Glutamatergic neuron (in vitro differentiated cells): ENCODE measurements around the gene HMCN1. TPM values are rescaled to one million over a fixed set of nuclear protein-coding genes. Genes with fewer than 3 reads are reported as not detected.

ENCODE experiments used
- DNase-seq: peaks from one replicate; pipeline ENCODE4 v3.0.0; 2022
- H3K27ac Mint-ChIP-seq: one replicate; pipeline ENCODE4 v1.8.0; 2020; ENCODE audit warnings: mild to moderate bottlenecking, mixed read lengths, inconsistent platforms; ENCODE audit not compliant: unreplicated experiment
- H3K27me3 Mint-ChIP-seq: one replicate; pipeline ENCODE4 v1.8.0; 2020; ENCODE audit warnings: mild to moderate bottlenecking, moderate library complexity, mixed read lengths, inconsistent platforms; ENCODE audit not compliant: unreplicated experiment
- H3K36me3 Mint-ChIP-seq: one replicate; pipeline ENCODE4 v1.8.0; 2020; ENCODE audit warnings: mild to moderate bottlenecking, mixed read lengths, inconsistent platforms; ENCODE audit not compliant: unreplicated experiment
- H3K4me1 Mint-ChIP-seq: one replicate; pipeline ENCODE4 v1.8.0; 2020; ENCODE audit warnings: mild to moderate bottlenecking, low read depth, mixed read lengths, inconsistent platforms; ENCODE audit not compliant: unreplicated experiment
- H3K4me3 Mint-ChIP-seq: one replicate; pipeline ENCODE4 v1.8.0; 2020; ENCODE audit warnings: mild to moderate bottlenecking, mixed read lengths, inconsistent platforms; ENCODE audit not compliant: unreplicated experiment
- H3K9me3 Mint-ChIP-seq: one replicate; pipeline ENCODE4 v1.8.0; 2020; ENCODE audit warnings: mild to moderate bottlenecking, moderate library complexity, mixed read lengths, inconsistent platforms; ENCODE audit not compliant: unreplicated experiment
- total RNA-seq: library from RNA; stranded (reverse); fragmentation: NEBNext Ultra II Directional; extraction: Animal tissue kit (Norgen Biotek cat#: 25700); gene quantifications from one replicate; pipeline ENCODE4 v1.2.1, GENCODE V29; 2021; ENCODE audit not compliant: unreplicated experiment
- TF ChIP-seq, protein P1 (sequence below): fragments of 200-600 bp; sonication (generic); IDR thresholded peaks from one replicate; pipeline ENCODE4 v1.5.0; 2021; ENCODE audit not compliant: partially characterized antibody, unreplicated experiment

Gene HMCN1
- total RNA-seq, 1 donor from 2014 or later = 0.93 TPM

DNA sequence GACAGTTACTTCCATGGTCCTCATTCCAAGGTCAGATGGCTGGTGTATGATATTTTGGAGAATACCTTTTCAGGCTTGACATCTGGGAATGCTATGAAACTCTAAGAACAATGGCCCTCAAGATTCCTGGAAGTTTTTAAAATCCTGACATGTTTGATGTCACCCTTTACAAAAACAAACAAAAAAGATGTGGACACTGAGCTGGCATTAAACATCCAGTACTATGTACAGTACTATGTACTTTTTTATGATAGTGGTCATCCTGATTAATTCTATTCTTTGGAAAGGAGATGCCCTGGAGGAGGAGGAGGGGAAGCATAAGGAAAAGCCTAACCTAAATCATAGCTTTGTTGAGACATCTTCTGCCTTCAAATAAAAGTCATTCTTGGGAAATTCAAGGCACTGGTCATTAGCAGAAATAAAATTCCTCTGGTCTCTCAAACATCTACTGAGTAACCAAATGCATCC, 235.4 kb downstream of the HMCN1 start:
- no peak overlapping the region for H3K4me3 Mint-ChIP-seq
- H3K27me3 Mint-ChIP-seq = no peaks in the 10 kb centered on the region
- peaks cover 1% of the 10 kb centered on the region for H3K4me1 Mint-ChIP-seq
- DNase-seq = no peak
- no peaks in the 10 kb centered on the region for H3K9me3 Mint-ChIP-seq
- TF ChIP-seq, protein P1, sequence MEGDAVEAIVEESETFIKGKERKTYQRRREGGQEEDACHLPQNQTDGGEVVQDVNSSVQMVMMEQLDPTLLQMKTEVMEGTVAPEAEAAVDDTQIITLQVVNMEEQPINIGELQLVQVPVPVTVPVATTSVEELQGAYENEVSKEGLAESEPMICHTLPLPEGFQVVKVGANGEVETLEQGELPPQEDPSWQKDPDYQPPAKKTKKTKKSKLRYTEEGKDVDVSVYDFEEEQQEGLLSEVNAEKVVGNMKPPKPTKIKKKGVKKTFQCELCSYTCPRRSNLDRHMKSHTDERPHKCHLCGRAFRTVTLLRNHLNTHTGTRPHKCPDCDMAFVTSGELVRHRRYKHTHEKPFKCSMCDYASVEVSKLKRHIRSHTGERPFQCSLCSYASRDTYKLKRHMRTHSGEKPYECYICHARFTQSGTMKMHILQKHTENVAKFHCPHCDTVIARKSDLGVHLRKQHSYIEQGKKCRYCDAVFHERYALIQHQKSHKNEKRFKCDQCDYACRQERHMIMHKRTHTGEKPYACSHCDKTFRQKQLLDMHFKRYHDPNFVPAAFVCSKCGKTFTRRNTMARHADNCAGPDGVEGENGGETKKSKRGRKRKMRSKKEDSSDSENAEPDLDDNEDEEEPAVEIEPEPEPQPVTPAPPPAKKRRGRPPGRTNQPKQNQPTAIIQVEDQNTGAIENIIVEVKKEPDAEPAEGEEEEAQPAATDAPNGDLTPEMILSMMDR = no peak
- H3K36me3 Mint-ChIP-seq = no peaks in the 10 kb centered on the region
- no peak overlapping the region for H3K27ac Mint-ChIP-seq

DNA sequence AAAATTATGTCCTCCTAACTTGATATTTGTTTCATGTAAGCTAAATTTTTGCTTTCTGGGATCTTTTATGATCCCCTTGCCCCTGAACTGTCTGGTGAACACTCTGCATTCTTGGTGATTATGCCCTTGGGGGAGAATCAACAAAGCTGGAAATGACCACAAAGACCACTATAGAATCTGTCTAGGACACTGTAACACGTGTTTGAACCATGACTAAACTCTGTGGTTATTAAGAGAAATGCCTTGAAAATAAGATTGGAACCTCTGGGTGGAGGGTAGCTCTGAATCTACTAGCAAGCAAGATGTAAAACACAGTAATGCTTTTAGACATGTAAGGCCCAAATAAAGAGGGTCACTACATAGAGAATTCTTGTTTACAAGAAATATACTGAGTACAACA, 237.5 kb downstream of the HMCN1 start:
- Mint-ChIP-seq H3K27ac (no peak overlapping the region), H3K4me3 (no peak overlapping the region), H3K4me1 (peaks cover 10% of the 10 kb centered on the region), H3K36me3 (no peaks in the 10 kb centered on the region), H3K9me3 (no peaks in the 10 kb centered on the region), H3K27me3 (no peaks in the 10 kb centered on the region)
- no peak for DNase-seq
- TF ChIP-seq, protein P1 = no peak

DNA sequence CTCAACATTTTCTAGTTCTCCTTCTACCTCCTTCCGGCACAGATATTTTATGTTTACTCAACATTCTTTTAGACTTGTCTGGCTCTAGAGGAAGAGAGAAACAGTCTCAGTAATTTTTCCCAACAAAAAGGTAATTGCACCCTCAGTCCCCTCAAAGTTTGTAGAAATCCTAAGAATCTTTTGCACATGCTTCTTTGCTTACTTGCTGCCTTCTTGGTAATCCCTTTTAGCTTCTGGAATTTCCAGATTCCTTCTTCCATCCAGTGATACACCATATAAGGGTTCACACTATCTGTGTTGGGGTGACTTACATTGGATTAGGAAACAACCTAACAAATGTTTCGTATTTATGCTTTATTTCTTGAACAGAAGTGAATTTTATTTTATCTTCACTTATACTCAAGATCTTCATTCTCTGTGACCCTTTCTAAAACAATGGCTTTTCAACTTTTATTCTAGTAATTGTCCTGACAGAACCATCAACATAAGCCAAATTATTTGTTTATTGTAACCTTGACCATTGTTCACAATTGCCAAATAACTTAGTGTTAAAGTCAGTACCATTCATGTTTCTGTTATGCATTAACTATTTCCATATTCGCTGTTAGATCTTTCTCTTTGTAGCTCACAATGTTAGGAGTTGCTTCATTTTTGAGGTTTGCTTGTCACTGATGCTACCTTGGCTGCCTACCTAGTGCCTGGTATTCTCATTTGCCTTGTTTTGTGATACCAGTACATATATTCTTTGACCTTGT, 238.1 kb downstream of the HMCN1 start:
- Mint-ChIP-seq H3K36me3 (no peaks in the 10 kb centered on the region), H3K27me3 (no peaks in the 10 kb centered on the region), H3K4me3 (no peak overlapping the region), H3K4me1 (peaks cover 10% of the 10 kb centered on the region), H3K9me3 (no peaks in the 10 kb centered on the region), H3K27ac (no peak overlapping the region)
- DNase-seq = no peak
- TF ChIP-seq, protein P1 = no peak

DNA sequence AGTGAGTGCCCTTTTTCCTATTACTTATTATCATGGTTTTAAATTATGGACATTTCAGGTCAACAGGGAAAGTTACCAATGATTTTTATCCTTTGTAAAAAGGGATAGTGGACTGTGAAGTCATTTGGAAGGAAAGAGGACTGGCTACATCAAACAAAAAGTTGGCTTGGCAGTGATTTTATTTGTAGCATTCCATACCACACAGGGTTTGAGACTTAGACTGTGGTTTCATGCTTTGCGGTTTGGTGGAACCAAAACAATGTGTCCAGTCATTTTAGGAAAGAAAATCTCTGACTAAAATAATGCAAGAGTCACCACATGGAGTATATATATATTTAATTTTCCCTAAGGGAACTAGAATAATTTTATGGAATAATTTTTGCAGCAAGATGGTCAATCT, 239.5 kb downstream of the HMCN1 start:
- DNase-seq = no peak
- H3K27ac Mint-ChIP-seq = no peak overlapping the region
- H3K9me3 Mint-ChIP-seq = no peaks in the 10 kb centered on the region
- TF ChIP-seq, protein P1 = no peak
- H3K27me3 Mint-ChIP-seq = no peaks in the 10 kb centered on the region
- H3K4me3 Mint-ChIP-seq = no peak overlapping the region
- peaks cover 10% of the 10 kb centered on the region for H3K4me1 Mint-ChIP-seq
- no peaks in the 10 kb centered on the region for H3K36me3 Mint-ChIP-seq

DNA sequence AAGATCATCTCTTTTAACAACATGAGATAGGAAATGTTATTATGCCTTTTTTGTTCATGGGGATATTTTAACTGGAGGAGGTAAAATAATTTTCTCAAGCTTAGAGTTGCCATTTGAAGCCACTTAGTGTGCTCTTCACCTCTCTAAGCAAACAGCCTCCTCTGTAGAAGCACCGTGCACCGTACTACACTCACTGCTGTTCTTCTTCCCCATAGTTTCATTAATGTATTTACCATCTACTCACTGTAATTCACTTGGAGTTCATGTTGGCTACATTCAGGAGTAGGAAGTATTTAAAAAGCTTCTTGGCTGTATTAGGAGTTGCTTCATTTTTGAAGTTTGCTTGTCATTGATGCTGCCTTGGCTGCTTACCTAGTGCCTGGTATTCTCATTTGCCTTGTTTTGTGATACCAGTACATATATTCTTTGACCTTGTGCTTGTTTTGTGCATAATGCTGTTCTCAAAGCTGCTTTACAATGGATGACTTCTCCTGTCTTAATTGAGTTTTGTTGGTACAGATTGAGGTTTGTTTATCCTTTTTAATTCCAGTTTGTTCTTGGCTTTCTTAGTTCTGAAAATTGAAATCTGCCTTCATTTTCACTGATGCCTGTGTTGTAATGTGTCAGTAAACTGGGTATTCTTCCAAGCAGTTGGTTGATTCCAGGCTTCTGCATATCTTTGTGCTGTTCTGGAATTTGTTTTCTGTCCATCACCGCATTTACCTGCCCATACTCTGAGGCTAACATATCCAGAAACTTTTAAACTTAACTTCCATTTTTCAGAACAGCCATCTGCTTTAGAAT, 240.4 kb downstream of the HMCN1 start:
- H3K9me3 Mint-ChIP-seq = no peaks in the 10 kb centered on the region
- H3K27ac Mint-ChIP-seq = no peak overlapping the region
- no peak overlapping the region for H3K4me3 Mint-ChIP-seq
- TF ChIP-seq, protein P1 = no peak
- no peaks in the 10 kb centered on the region for H3K27me3 Mint-ChIP-seq
- peaks cover 10% of the 10 kb centered on the region for H3K4me1 Mint-ChIP-seq
- DNase-seq = no peak
- no peaks in the 10 kb centered on the region for H3K36me3 Mint-ChIP-seq
